Central memory CD8-positive, alpha-beta T cell (primary cell): ENCODE results near the gene UPK2.
A peak's percentile ranks its signal among the peaks of the same experiment; 100 is the strongest.

ENCODE experiments used
- ATAC-seq: fragments of 150-1000 bp; cut with Tn5 transposase; replicated peaks from 2 replicates; pipeline ENCODE4 v1.10.0; 2022; ENCODE audit warnings: mild to moderate bottlenecking, moderate FRiP score, moderate number of reproducible peaks; ENCODE audit not compliant: poor library complexity, severe bottlenecking; ENCODE audit errors: extremely low read depth
- DNase-seq, 2 donors: peaks; one replicate each; pipeline ENCODE4 v3.0.0; 2021; ENCODE audit warnings: low spot score in 2 of 2
- H3K27ac Mint-ChIP-seq: one replicate; pipeline ENCODE4 v1.8.0; 2022; ENCODE audit warnings: low read depth, mild to moderate bottlenecking, moderate library complexity, mixed read lengths
- H3K27me3 Mint-ChIP-seq: one replicate; pipeline ENCODE4 v1.8.0; 2022; ENCODE audit warnings: mixed read lengths
- H3K36me3 Mint-ChIP-seq: one replicate; pipeline ENCODE4 v1.8.0; 2022; ENCODE audit warnings: mild to moderate bottlenecking, moderate library complexity, mixed read lengths; ENCODE audit not compliant: insufficient read depth
- H3K4me1 Mint-ChIP-seq: one replicate; pipeline ENCODE4 v1.8.0; 2022; ENCODE audit warnings: mixed read lengths
- H3K4me3 Mint-ChIP-seq: one replicate; pipeline ENCODE4 v1.8.0; 2022; ENCODE audit warnings: mild to moderate bottlenecking, moderate library complexity, mixed read lengths
- H3K9me3 Mint-ChIP-seq: one replicate; pipeline ENCODE4 v1.8.0; 2022; ENCODE audit warnings: mixed read lengths

Gene UPK2

DNA sequence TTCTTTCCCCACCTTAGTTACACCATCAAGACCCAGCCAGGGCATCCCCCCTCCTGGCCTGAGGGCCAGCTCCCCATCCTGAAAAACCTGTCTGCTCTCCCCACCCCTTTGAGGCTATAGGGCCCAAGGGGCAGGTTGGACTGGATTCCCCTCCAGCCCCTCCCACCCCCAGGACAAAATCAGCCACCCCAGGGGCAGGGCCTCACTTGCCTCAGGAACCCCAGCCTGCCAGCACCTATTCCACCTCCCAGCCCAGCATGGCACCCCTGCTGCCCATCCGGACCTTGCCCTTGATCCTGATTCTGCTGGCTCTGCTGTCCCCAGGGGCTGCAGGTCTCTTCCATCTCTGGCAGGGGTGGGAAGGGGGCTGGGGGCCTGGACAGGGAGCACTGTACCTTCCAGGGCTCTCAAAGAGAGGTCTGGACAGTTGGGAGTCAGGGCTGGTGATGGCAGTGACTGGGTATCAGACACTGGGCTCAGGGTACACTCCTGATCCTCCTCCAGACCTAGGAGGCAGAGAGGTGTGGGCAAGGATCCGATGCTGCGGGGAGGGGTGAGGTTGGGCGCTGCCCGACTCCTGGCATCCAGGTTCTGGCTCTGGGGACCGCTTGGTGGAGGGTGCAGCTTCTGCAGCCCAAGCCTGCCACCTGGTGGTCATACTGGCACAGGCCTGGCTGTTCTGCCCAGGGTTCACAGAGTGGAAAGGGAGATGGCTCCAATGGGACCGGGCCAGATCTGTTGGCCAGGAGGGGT, at the start of gene UPK2:
TSS of gene UPK2 (plus strand) at position 205 of the 753 bp plus-strand sequence. CDS start at position 258, 53 bp downstream.
- peak; percentile 99 for ATAC-seq
- H3K4me3 Mint-ChIP-seq = no peak within 1 kb of the TSS
- peak within 1 kb of the TSS; percentile 68 for H3K27ac Mint-ChIP-seq

DNA sequence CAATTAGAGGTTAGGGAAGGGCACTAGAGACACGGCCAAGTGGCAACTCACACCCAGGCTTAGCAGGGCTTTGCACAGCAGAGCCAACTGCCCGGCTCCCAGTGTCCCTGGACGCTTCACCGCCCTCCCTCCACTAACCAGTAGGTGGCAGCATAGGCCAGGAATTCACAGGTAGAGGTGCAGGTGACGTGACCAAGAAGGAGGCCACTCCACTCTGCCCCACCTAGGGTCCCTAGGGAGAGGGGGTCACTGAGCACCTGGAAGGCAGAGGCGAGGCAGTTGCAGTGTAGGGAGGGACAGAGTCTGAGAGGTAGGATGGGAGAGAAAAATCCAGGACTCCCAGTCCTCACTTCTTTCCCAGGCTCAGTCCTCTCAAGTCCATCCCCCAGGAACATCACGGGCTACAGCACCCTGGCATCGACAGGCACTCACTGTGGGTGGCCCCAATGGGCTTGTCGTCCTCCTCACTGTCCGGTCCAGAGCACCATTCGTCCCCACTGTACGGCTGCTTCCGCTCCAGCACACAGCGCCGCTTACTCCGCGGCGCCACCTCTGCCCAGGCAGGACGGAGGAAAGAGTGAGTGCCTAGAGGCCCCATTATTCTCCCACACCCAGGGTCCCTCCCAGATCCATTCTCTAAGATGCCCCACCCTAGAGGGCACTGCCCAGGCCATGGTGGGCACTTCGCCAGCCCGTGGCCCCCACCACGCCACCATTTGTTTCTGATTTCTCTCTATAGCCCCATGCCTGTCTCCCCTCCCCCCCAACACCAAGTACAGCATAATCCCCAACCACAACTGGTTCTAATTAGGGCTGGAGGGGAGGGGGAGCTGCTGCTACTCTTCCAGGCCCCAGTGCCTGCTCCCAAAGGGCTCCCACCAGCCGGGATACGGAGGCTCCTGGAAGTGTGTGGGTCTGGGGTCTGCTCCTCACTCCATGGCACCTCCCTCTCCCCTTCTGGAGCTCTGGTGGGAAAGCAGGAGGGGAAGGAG, 48.8 kb upstream of the UPK2 start:
- peak overlapping the region; percentile 93 for H3K27ac Mint-ChIP-seq
- peaks cover 67% of the 10 kb centered on the region for H3K36me3 Mint-ChIP-seq
- H3K4me3 Mint-ChIP-seq = peak overlapping the region; percentile 36
- peak; percentile 82 to 93 for DNase-seq
- peak; percentile 50 for ATAC-seq
- H3K27me3 Mint-ChIP-seq = no peaks in the 10 kb centered on the region
- H3K4me1 Mint-ChIP-seq = peaks cover 49% of the 10 kb centered on the region
- no peaks in the 10 kb centered on the region for H3K9me3 Mint-ChIP-seq

More for the DNA sequence above, at the start of gene UPK2:
- no peaks in the 10 kb centered on the region for H3K9me3 Mint-ChIP-seq
- DNase-seq = peak; percentile 80 to 89
- peaks cover 37% of the 10 kb centered on the region for H3K27me3 Mint-ChIP-seq
- H3K4me1 Mint-ChIP-seq = peaks cover 4% of the 10 kb centered on the region
- peaks cover 2% of the 10 kb centered on the region for H3K36me3 Mint-ChIP-seq

DNA sequence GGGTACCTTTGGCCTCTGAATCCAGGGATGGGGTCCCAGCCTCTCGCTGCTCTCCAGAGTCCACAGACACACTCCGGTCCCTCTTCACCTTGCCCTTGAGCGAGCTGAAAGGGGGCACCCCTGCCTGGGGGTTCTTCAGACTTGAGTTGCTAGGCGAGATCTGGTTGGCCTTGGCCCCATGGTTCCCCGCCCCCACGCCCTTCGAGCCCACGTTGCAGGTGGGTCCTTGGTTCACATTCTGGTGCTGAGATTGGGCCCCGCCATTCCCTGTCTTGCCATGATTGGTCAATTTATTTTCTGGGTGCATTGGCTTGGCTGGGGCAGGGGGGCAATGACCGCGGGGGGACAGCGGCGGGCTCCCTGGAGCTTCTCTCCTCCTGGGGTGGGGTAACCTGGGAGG, 47.8 kb upstream of the UPK2 start:
- Mint-ChIP-seq H3K27ac (peak overlapping the region; percentile 93), H3K4me1 (peaks cover 53% of the 10 kb centered on the region), H3K4me3 (no peak overlapping the region)

GRCh38 chr11:118908901-118909618, 47.0 kb upstream of the UPK2 start:
- Mint-ChIP-seq H3K27me3 (no peaks in the 10 kb centered on the region), H3K27ac (peak overlapping the region; percentile 93), H3K9me3 (no peaks in the 10 kb centered on the region), H3K36me3 (peaks cover 64% of the 10 kb centered on the region), H3K4me1 (peaks cover 53% of the 10 kb centered on the region), H3K4me3 (peak overlapping the region; percentile 54)
- ATAC-seq (no peak), DNase-seq (no peak)

More for the DNA sequence above, 47.8 kb upstream of the UPK2 start:
- Mint-ChIP-seq H3K27me3 (no peaks in the 10 kb centered on the region), H3K9me3 (no peaks in the 10 kb centered on the region), H3K36me3 (peaks cover 64% of the 10 kb centered on the region)
- no peak for DNase-seq
- no peak for ATAC-seq

DNA sequence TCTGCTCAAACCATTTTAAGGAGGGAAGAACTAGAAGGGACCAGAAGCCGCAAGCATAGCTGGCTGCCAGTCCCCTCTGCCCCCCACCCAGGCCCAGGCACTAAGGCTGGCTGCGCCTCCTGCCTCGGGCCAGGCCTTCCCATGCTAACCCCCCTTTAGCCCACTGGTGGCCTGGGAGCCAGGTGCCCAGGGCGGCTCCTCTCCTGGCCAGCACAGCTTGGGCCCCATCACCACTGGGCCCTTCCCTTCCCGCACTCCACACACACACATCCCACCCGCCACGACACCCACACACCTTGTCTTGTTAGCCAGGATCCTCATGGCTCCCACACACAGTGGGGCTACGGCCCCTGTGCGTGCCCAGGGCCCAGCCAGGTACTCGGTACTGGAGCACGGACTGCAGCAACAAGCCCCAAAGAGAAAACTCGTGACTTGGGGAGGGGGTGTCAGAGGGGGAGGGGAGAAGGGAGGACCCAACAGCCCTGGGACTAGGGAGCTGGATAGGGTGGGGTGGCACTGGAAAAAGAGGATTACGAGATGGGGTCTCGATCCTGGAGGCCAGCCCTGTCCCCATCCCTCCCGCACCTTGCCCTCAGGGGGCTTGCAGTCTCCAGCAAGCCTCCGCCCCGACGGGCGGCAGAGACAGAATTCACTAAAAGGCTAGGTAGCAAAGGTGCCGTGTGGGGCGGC, 46.3 kb upstream of the UPK2 start:
- ATAC-seq (no peak), DNase-seq (no peak)
- H3K36me3 Mint-ChIP-seq = peaks cover 65% of the 10 kb centered on the region
- H3K27ac Mint-ChIP-seq = peak overlapping the region; percentile 93
- peaks cover 60% of the 10 kb centered on the region for H3K4me1 Mint-ChIP-seq
- no peaks in the 10 kb centered on the region for H3K9me3 Mint-ChIP-seq
- no peaks in the 10 kb centered on the region for H3K27me3 Mint-ChIP-seq
- no peak overlapping the region for H3K4me3 Mint-ChIP-seq

DNA sequence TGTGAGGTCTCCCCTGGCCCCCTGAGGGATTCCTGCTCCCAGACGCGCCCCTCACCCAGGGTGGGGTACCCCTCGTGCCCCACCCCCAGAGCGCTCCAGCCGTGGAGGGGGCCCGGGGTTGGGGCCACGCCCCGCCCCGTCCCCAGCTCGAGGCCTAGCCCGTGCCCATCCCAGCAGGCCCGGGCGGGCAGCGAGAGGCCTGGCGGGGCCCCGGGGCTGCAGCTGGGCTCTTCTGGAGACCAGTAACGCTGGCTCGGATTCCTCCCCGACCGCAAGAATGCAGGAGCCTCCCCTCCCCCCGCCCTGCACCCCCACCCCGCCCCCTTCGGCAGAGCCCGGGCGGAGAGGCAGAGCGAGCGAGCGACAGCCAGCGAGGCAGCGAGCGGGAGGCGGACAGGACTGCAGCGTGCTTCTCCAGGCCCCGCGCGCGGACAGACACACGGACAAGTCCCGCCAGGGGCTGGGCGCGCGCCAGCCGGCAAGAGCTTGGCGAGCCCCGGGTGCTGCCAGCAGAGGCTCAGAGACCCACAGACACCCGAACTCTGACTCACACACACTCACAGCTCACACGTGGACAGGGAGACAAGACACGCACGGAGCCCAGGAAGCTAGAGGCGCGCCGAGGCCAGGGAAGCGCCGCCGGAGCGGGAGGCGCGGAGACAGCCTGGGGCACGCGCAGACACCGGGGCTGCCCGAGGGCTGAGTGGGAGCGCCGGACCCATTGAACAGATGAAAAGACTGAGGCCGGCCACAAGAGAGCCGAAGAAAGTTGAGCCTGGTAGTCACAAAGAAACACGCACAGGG, 45.6 kb upstream of the UPK2 start:
- Mint-ChIP-seq H3K4me1 (peaks cover 68% of the 10 kb centered on the region), H3K27me3 (no peaks in the 10 kb centered on the region), H3K27ac (peak overlapping the region; percentile 99), H3K9me3 (no peaks in the 10 kb centered on the region), H3K36me3 (peaks cover 63% of the 10 kb centered on the region), H3K4me3 (peak overlapping the region; percentile 84)
- peak; percentile 20 for ATAC-seq
- DNase-seq = peak in 1 of 2 donors; percentile 57

- Mint-ChIP-seq H3K27me3 (no peaks in the 10 kb centered on the region), H3K4me1 (peaks cover 74% of the 10 kb centered on the region), H3K4me3 (peak overlapping the region; percentile 84), H3K9me3 (no peaks in the 10 kb centered on the region), H3K27ac (peak overlapping the region; percentile 99), H3K36me3 (peaks cover 56% of the 10 kb centered on the region)
- DNase-seq = no peak
- no peak for ATAC-seq
These were observed 44.8 kb upstream of the UPK2 start for GRCh38 chr11:118911113-118911879.

DNA sequence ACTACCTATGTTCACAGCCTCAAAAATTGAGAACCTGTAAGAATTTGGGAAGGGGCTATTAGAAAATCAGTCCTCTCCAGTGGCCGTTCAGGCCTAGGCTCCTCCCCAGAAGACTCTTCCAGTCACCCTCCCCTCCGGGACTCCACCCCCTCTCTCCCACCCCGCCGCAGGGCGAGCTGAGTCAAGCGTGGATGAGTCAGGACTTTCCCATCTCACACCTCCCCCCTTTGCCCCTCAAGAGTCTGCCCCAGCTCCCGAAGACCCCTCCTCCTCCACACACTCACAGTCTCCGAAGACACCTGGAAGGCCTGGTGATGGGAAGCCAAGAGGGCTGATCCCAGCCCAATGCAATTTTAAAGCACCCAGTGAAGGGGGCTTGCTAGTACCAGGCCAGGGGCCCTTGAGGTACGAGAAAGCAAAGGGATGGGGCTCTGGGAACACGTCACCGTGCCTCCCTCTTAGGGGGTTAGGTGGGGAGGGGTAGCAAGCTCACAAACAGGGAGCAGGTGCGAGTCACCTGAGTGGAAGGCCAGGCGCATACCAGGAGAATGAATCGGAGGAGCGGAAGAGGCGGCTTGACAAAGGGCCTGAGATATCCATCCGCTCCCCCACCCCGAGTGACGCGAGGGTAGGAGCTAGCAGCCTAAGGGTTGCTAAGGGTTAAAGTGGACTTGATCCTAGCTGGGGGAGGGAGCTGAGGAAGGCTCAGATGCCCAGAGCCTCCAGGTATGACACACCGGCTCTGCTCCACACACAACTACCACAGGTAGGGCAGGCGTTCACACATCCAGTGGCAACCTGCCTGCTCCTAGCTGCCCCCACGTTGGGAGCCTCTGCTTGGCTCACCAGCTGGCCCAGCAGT, 44.0 kb upstream of the UPK2 start:
- peaks cover 56% of the 10 kb centered on the region for H3K36me3 Mint-ChIP-seq
- H3K27ac Mint-ChIP-seq = peak overlapping the region; percentile 99
- ATAC-seq (no peak), DNase-seq (peak in 1 of 2 donors; percentile 36)
- peak overlapping the region; percentile 84 for H3K4me3 Mint-ChIP-seq
- H3K4me1 Mint-ChIP-seq = peaks cover 74% of the 10 kb centered on the region
- H3K9me3 Mint-ChIP-seq = no peaks in the 10 kb centered on the region
- H3K27me3 Mint-ChIP-seq = no peaks in the 10 kb centered on the region

GRCh38 chr11:118912742-118913410, 43.2 kb upstream of the UPK2 start:
- Mint-ChIP-seq H3K4me3 (peak overlapping the region; percentile 84), H3K4me1 (peaks cover 74% of the 10 kb centered on the region), H3K27ac (peak overlapping the region; percentile 99), H3K36me3 (peaks cover 55% of the 10 kb centered on the region), H3K27me3 (no peaks in the 10 kb centered on the region), H3K9me3 (no peaks in the 10 kb centered on the region)
- DNase-seq (no peak), ATAC-seq (no peak)
